ENCODE measurements around the gene PRR27. TPM values are rescaled to one million over a fixed set of nuclear protein-coding genes. Genes with fewer than 3 reads are reported as not detected.

PRR27 gene
- polyA plus RNA-seq, 2 of the 4 experiments (the other 2 are of a cell fraction) = not detected

DNA sequence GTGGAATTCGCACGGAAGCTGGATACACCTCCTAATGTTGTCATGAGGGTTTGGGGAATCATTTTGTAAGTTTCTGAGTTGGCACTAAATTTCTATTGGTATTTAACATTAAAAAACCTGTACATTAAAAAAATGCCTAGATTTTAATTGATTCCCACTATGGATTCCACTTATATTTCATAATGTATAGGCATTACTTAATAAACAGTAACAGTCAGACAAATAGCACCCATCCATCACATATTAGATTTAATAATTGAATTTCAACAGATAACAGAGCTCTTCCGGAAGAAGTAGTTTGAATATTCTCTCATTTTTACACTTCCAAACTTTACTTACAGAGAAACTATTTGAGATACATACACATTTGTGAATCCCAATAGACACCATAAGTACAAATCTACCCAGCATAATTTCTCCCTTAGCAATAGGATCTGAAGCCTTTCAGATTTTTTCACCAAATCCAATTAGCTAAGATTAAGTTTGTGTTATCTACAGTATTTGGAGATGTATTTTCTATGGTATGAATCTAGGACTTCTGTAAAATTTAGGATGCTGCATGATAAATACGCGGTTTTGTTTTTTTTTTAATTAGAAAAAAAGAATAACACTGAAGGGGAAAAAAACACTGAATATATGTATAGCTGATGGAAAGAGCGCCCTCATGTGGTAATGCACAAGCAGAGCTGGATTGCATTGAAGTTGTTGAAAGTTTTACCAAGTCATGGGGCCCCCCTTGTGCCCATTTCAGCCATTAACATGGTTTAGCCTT, 29.3 kb downstream of the PRR27 start:
- CTCF ChIA-PET = interaction anchor here (0.7 to 0.9 kb wide), 2 partner anchors 37 to 1196 kb away, joined by 4 read pairs; no protein-coding TSS in a partner anchor
- no peak for FAIRE-seq

DNA sequence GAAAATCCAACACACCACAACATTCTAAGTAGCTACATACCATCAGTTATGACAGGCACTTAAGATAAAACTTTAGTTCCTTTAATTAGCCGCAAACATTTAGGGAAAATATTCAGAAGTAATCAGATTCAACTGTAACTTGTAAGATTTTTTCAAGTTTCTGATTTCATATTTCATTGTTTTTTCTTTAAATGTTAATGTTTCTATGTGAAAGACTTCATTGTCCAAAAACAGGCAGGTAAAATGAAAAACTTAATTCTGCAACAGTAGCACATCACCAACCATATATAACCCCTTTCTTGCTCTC, 29.9 kb downstream of the PRR27 start:
- TF ChIP-seq POLR2AphosphoS2 (conservative IDR thresholded peaks at IDR 0.05; ENCODE audit: low read length) (no peak), RAD21 (conservative IDR thresholded peaks at IDR 0.05 in 1 of 2, IDR thresholded peaks at IDR 0.05 in 1 of 2) (no peak), ZSCAN20 (CRISPR knock-in tag; IDR thresholded peaks at IDR 0.05) (no peak), CBX8 (IDR thresholded peaks at IDR 0.05) (no peak), CHD2 (IDR thresholded peaks at IDR 0.05; ENCODE audit: low read length, partially characterized antibody) (no peak), CHD4 (IDR thresholded peaks at IDR 0.05; ENCODE audit: borderline replicate concordance) (no peak), MAZ (IDR thresholded peaks at IDR 0.05; ENCODE audit: borderline replicate concordance, low read depth, low read length) (no peak), MAFK (IDR thresholded peaks at IDR 0.05; ENCODE audit: partially characterized antibody) (no peak), HOXA7 (CRISPR knock-in tag; IDR thresholded peaks at IDR 0.05) (no peak), POLR2A (IDR thresholded peaks at IDR 0.05; ENCODE audit: low read length) (no peak), ZFP36 (IDR thresholded peaks at IDR 0.05; ENCODE audit: borderline replicate concordance, partially characterized antibody) (no peak), JUN (IDR thresholded peaks at IDR 0.05) (no peak), KDM5A (IDR thresholded peaks at IDR 0.05) (no peak), NPAS2 (CRISPR knock-in tag; IDR thresholded peaks at IDR 0.05; ENCODE audit: borderline replicate concordance) (no peak), TFCP2L1 (CRISPR knock-in tag; IDR thresholded peaks at IDR 0.05) (no peak), FOSL2 (IDR thresholded peaks at IDR 0.05) (no peak), FOSL2 (CRISPR knock-in tag; IDR thresholded peaks at IDR 0.05) (no peak)
- TF ChIP-seq, protein P1, sequence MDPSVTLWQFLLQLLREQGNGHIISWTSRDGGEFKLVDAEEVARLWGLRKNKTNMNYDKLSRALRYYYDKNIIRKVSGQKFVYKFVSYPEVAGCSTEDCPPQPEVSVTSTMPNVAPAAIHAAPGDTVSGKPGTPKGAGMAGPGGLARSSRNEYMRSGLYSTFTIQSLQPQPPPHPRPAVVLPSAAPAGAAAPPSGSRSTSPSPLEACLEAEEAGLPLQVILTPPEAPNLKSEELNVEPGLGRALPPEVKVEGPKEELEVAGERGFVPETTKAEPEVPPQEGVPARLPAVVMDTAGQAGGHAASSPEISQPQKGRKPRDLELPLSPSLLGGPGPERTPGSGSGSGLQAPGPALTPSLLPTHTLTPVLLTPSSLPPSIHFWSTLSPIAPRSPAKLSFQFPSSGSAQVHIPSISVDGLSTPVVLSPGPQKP (IDR thresholded peaks at IDR 0.05; ENCODE audit: low read depth, low read length) = no peak
- TF ChIP-seq, protein P2, sequence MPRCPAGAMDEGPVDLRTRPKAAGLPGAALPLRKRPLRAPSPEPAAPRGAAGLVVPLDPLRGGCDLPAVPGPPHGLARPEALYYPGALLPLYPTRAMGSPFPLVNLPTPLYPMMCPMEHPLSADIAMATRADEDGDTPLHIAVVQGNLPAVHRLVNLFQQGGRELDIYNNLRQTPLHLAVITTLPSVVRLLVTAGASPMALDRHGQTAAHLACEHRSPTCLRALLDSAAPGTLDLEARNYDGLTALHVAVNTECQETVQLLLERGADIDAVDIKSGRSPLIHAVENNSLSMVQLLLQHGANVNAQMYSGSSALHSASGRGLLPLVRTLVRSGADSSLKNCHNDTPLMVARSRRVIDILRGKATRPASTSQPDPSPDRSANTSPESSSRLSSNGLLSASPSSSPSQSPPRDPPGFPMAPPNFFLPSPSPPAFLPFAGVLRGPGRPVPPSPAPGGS (IDR thresholded peaks at IDR 0.05) = no peak
- TF ChIP-seq, protein P3, sequence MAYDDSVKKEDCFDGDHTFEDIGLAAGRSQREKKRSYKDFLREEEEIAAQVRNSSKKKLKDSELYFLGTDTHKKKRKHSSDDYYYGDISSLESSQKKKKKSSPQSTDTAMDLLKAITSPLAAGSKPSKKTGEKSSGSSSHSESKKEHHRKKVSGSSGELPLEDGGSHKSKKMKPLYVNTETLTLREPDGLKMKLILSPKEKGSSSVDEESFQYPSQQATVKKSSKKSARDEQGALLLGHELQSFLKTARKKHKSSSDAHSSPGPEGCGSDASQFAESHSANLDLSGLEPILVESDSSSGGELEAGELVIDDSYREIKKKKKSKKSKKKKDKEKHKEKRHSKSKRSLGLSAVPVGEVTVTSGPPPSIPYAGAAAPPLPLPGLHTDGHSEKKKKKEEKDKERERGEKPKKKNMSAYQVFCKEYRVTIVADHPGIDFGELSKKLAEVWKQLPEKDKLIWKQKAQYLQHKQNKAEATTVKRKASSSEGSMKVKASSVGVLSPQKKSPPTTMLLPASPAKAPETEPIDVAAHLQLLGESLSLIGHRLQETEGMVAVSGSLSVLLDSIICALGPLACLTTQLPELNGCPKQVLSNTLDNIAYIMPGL (CRISPR knock-in tag; IDR thresholded peaks at IDR 0.05; ENCODE audit: borderline replicate concordance) = no peak
- no peak overlapping the region for H3K4me2 ChIP-seq
- no peak overlapping the region for H3K4me3 ChIP-seq
- DNase-seq (ENCODE audit: low read depth in 1 of 2, low spot score in 1 of 2) (no peak), ATAC-seq (no peak), FAIRE-seq (no peak)
- no peaks in the 10 kb centered on the region for H3K9me3 ChIP-seq
- no peak overlapping the region for H3K27ac ChIP-seq
- POLR2A ChIA-PET = no interaction called here
- 91% methylated on average over 1 of the region's 1 CpG for WGBS (ENCODE audit: missing lambda C conversion rate)
- CTCF ChIA-PET = no interaction called here
- no peaks in the 10 kb centered on the region for H3K4me1 ChIP-seq

More for the DNA sequence above, 29.3 kb downstream of the PRR27 start:
- DNase-seq (ENCODE audit: low read depth in 1 of 2, low spot score in 1 of 2) (peak; percentile 0 to 57), ATAC-seq (peak in 1 of 2 experiments; percentile 83; a peak in 3 of 6 replicates)
- POLR2A ChIA-PET = no interaction called here
- Histone ChIP-seq H3K27ac (no peak overlapping the region), H3K9me3 (no peaks in the 10 kb centered on the region), H3K4me2 (no peak overlapping the region), H3K4me3 (no peak overlapping the region), H3K4me1 (no peaks in the 10 kb centered on the region)
- TF ChIP-seq SMC3 (IDR thresholded peaks at IDR 0.05) (peak; percentile 41; the same call in 2 of the 3 replicates), JUN (IDR thresholded peaks at IDR 0.05) (no peak), EP300 (IDR thresholded peaks at IDR 0.05) (no peak), HEYL (CRISPR knock-in tag; IDR thresholded peaks at IDR 0.05) (no peak), EHMT2 (IDR thresholded peaks at IDR 0.05; ENCODE audit: low read depth) (no peak), RAD21 (conservative IDR thresholded peaks at IDR 0.05 in 1 of 2, IDR thresholded peaks at IDR 0.05 in 1 of 2) (peak; percentile 43 to 44; a peak in 4 of 5 replicates)
- TF ChIP-seq, protein P2 (IDR thresholded peaks at IDR 0.05) = no peak
- TF ChIP-seq, protein P4, sequence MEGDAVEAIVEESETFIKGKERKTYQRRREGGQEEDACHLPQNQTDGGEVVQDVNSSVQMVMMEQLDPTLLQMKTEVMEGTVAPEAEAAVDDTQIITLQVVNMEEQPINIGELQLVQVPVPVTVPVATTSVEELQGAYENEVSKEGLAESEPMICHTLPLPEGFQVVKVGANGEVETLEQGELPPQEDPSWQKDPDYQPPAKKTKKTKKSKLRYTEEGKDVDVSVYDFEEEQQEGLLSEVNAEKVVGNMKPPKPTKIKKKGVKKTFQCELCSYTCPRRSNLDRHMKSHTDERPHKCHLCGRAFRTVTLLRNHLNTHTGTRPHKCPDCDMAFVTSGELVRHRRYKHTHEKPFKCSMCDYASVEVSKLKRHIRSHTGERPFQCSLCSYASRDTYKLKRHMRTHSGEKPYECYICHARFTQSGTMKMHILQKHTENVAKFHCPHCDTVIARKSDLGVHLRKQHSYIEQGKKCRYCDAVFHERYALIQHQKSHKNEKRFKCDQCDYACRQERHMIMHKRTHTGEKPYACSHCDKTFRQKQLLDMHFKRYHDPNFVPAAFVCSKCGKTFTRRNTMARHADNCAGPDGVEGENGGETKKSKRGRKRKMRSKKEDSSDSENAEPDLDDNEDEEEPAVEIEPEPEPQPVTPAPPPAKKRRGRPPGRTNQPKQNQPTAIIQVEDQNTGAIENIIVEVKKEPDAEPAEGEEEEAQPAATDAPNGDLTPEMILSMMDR (IDR thresholded peaks at IDR 0.05) = peak; percentile 45; the same call in 2 of the 3 replicates
- 21% methylated on average over 6 of the region's 6 CpGs for WGBS (ENCODE audit: missing lambda C conversion rate)
